Measurements from ENCODE around the gene CCNI. TPM values are rescaled to one million over a fixed set of nuclear protein-coding genes. Genes with fewer than 3 reads are reported as not detected.

The CCNI gene
- total and polyA plus RNA-seq, 2 of the 13 experiments (the other 11 are each of a cell fraction or from before 2014, with no cell fraction given) = 43.5 to 122 TPM

DNA sequence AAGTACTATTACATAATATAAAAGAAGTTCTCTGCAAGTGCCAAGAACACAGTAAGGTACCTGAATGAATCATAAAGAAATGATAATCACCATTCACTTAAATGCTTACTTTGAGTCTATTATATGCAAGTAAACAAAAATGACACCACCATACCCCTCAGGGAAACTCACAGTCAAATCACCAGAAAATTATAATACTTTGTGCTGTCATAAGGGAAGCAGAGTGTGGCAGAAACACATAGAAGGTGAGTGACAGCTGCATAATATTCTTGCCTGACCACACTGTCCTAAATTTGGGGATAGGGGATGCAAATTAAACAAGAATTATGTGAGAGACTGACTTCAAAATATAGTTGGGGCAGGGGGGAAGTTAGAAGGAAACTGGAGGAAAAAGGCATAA, 12.9 kb downstream of the CCNI start:
- Histone ChIP-seq H3K9ac (ENCODE audit: insufficient read depth, low read depth, low read length) (no peak overlapping the region), H3K4me3 (replicated peaks in 1 of 3; ENCODE audit: insufficient read depth in 1 of 3, low read depth in 2 of 3, low read length in 3 of 3) (no peak overlapping the region), H3K36me3 (replicated peaks in 1 of 2; ENCODE audit: control insufficient read depth in 1 of 2, insufficient read depth in 2 of 2, low read length in 2 of 2) (peaks cover 9 to 58% of the 10 kb centered on the region in 2 experiments), H3K9me3 (ENCODE audit: low read length) (no peaks in the 10 kb centered on the region), H3K4me2 (ENCODE audit: low read depth, low read length) (no peak overlapping the region), H3K79me2 (ENCODE audit: insufficient read depth, low read length) (peaks cover 13% of the 10 kb centered on the region), H3K27me3 (ENCODE audit: control insufficient read depth in 1 of 2, insufficient read depth in 2 of 2, low read length in 2 of 2) (no peaks in the 10 kb centered on the region), H3K27ac (ENCODE audit: extremely low read length, insufficient read depth, low read length) (no peak overlapping the region), H2AFZ (ENCODE audit: low read length) (no peak overlapping the region), H3K4me1 (ENCODE audit: insufficient read depth, low read length) (no peaks in the 10 kb centered on the region), H4K20me1 (ENCODE audit: insufficient read depth, low read length) (peaks cover 8% of the 10 kb centered on the region; the same call in 1 of the 2 replicates)
- CTCF ChIA-PET (ENCODE audit: low intra/inter-chr PET ratio, low total read pairs) = no interaction called here
- ATAC-seq = no peak
- BruUV-seq (replicated peaks) = no TSS peak
- POLR2A ChIA-PET = no interaction called here
- TF ChIP-seq ZNF746 (CRISPR knock-in tag; IDR thresholded peaks at IDR 0.05) = no peak
- TF ChIP-seq, protein P1, sequence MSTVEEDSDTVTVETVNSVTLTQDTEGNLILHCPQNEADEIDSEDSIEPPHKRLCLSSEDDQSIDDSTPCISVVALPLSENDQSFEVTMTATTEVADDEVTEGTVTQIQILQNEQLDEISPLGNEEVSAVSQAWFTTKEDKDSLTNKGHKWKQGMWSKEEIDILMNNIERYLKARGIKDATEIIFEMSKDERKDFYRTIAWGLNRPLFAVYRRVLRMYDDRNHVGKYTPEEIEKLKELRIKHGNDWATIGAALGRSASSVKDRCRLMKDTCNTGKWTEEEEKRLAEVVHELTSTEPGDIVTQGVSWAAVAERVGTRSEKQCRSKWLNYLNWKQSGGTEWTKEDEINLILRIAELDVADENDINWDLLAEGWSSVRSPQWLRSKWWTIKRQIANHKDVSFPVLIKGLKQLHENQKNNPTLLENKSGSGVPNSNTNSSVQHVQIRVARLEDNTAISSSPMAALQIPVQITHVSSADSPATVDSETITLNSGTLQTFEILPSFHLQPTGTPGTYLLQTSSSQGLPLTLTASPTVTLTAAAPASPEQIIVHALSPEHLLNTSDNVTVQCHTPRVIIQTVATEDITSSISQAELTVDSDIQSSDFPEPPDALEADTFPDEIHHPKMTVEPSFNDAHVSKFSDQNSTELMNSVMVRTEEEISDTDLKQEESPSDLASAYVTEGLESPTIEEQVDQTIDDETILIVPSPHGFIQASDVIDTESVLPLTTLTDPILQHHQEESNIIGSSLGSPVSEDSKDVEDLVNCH (CRISPR knock-in tag; IDR thresholded peaks at IDR 0.05) = no peak
- TF ChIP-seq USF2 (IDR thresholded peaks at IDR 0.05; ENCODE audit: low read depth, low read length) = no peak
- TF ChIP-seq USF2 (CRISPR knock-in tag; IDR thresholded peaks at IDR 0.05; ENCODE audit: borderline replicate concordance) = no peak
- TF ChIP-seq THAP7 (CRISPR knock-in tag; IDR thresholded peaks at IDR 0.05) = no peak
- no peak for TF ChIP-seq RBAK (CRISPR knock-in tag; IDR thresholded peaks at IDR 0.05)
- TF ChIP-seq TRIM24 (CRISPR knock-in tag; IDR thresholded peaks at IDR 0.05) = no peak
- in situ Hi-C loops (cut with HindIII; ENCODE audit: extremely low pct_ligation_motif_present, low pct_unique_long_range_greater_than_20kb) = no loop called here
- FAIRE-seq = no peak
- intact Hi-C loops (cut with micrococcal nuclease; ENCODE audit: unreplicated experiment) = no loop called here
- DNase-seq (ENCODE audit: low spot score) = no peak
